AG09309 (cell line): ENCODE data around the gene USP24.

Source experiments
- DNase-seq: peaks from one replicate; pipeline ENCODE4 v3.0.0-alpha.2; 2010; ENCODE audit warnings: low read depth
- H3K4me3 ChIP-seq: 2 replicates; pipeline ENCODE4 v1.5.1; 2011; ENCODE audit warnings: mild to moderate bottlenecking, low read depth, low read length, moderate library complexity; ENCODE audit not compliant: control insufficient read depth
- CTCF ChIP-seq: IDR thresholded peaks from 2 replicates; pipeline ENCODE4 v1.5.1; 2011; ENCODE audit warnings: mild to moderate bottlenecking, low read depth, low read length, inconsistent platforms; ENCODE audit not compliant: insufficient read depth, control insufficient read depth; ENCODE audit errors: missing control alignments

The USP24 gene

GRCh38 chr1:55103891-55104290 is 111.3 kb downstream of the USP24 start:
- no peak overlapping the region for H3K4me3 ChIP-seq
- no peak for TF ChIP-seq CTCF
- DNase-seq = no peak

- no peak overlapping the region for H3K4me3 ChIP-seq
- TF ChIP-seq CTCF = no peak
- no peak for DNase-seq
Observed at GRCh38 chr1:55095095-55095494, 120.1 kb downstream of the USP24 start.

GRCh38 chr1:55092475-55092874 is 122.7 kb downstream of the USP24 start:
- TF ChIP-seq CTCF = no peak
- no peak overlapping the region for H3K4me3 ChIP-seq
- no peak for DNase-seq

- DNase-seq = no peak
- no peak overlapping the region for H3K4me3 ChIP-seq
- no peak for TF ChIP-seq CTCF
Observed at GRCh38 chr1:55089683-55090082, 125.5 kb downstream of the USP24 start.

GRCh38 chr1:55088413-55088812 is 126.8 kb downstream of the USP24 start:
- TF ChIP-seq CTCF = no peak
- no peak overlapping the region for H3K4me3 ChIP-seq
- DNase-seq = no peak

GRCh38 chr1:55087439-55087838 is 127.7 kb downstream of the USP24 start:
- TF ChIP-seq CTCF = no peak
- H3K4me3 ChIP-seq = no peak overlapping the region
- DNase-seq = no peak

GRCh38 chr1:55084257-55084656 is 130.9 kb downstream of the USP24 start:
- no peak for TF ChIP-seq CTCF
- DNase-seq = no peak

More at GRCh38 chr1:55084257-55084656, 130.9 kb downstream of the USP24 start:
- H3K4me3 ChIP-seq = no peak overlapping the region
